ENCODE measurements around the gene ZNF48.

DNA sequence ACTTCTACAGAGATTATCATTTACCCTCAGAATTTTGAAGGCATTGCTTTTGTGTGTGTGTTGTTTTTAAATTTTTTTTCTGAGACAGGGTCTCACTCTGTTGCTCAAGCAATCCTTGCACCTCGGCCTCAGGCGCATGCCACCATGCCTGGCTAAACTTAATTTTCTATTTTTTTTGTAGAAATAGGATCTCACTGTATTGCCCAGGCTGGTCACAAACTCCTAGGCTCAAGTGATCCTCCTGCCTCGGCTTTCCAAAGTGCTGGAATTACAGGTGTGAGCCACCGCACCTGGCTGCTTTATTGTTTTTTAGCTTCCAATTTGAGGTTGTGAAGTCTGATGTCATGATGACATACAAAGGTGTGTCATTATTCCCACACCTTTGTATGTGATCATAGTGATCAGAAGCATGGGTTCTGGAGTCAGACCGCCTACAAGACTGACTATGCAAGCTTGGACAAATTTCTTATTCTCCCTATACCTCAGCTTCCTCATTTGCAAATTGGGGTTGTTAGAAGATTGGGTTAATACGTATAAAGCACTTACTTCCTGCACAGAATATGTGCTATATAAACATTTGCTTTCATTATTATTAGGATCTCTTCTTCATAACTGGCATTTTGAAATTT, 44.6 kb downstream of the ZNF48 start:
- TF ChIP-seq POLR2AphosphoS5 (IDR thresholded peaks at IDR 0.05), result no peak
- TF ChIP-seq, protein P1, sequence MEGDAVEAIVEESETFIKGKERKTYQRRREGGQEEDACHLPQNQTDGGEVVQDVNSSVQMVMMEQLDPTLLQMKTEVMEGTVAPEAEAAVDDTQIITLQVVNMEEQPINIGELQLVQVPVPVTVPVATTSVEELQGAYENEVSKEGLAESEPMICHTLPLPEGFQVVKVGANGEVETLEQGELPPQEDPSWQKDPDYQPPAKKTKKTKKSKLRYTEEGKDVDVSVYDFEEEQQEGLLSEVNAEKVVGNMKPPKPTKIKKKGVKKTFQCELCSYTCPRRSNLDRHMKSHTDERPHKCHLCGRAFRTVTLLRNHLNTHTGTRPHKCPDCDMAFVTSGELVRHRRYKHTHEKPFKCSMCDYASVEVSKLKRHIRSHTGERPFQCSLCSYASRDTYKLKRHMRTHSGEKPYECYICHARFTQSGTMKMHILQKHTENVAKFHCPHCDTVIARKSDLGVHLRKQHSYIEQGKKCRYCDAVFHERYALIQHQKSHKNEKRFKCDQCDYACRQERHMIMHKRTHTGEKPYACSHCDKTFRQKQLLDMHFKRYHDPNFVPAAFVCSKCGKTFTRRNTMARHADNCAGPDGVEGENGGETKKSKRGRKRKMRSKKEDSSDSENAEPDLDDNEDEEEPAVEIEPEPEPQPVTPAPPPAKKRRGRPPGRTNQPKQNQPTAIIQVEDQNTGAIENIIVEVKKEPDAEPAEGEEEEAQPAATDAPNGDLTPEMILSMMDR (IDR thresholded peaks at IDR 0.05), result no peak
- TF ChIP-seq POLR2A (IDR thresholded peaks at IDR 0.05), result no peak
